Measurements from ENCODE around the gene GMPR. TPM values are rescaled to one million over a fixed set of nuclear protein-coding genes. Genes with fewer than 3 reads are reported as not detected.

GMPR gene
- total and polyA plus RNA-seq, 2 donors (not counting 3 experiments of a cell fraction or from before 2014, with no cell fraction given), result 36.3 to 64.0 TPM

DNA sequence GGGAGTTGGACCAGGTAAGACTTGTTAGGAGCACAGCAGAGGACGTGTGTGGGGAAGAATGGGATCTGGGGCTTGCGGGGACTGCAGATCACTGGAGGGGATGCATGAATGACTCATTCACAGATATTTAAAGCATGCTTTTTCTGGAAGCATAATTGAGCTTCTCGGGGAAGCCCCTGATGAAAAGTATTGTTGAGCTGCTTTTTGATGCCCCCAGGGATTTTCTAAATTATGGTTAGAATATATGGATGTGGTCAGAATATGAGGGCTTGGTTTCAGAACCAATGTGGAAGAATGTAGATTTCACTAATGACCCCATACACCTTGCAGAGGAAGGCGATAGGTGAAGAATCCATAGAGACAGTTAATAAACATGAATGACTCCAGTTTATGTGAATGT, 36.1 kb downstream of the GMPR start:
- DNase-seq (ENCODE audit: low read depth, low spot score) (no peak), FAIRE-seq (no peak)
- H3K36me3 ChIP-seq (ENCODE audit: control insufficient read depth in 2 of 2, extremely low read depth in 1 of 2, insufficient read depth in 2 of 2, low read length in 2 of 2), result peaks cover 0 to 9% of the 10 kb centered on the region in 2 experiments
- H3K79me2 ChIP-seq (ENCODE audit: control insufficient read depth, insufficient read depth, low read length), result no peaks in the 10 kb centered on the region
- TF ChIP-seq POLR2AphosphoS5 (IDR thresholded peaks at IDR 0.05; ENCODE audit: insufficient read depth, low read depth, low read length), result no peak
- TF ChIP-seq POLR2A (IDR thresholded peaks at IDR 0.05; ENCODE audit: low read depth, low read length), result no peak
- TF ChIP-seq MYC (IDR thresholded peaks at IDR 0.05; ENCODE audit: low read depth, low read length), result no peak
- no peak for TF ChIP-seq EZH2 (IDR thresholded peaks at IDR 0.05; ENCODE audit: borderline replicate concordance, low read depth, low read length, severe bottlenecking)
- TF ChIP-seq, protein P1, sequence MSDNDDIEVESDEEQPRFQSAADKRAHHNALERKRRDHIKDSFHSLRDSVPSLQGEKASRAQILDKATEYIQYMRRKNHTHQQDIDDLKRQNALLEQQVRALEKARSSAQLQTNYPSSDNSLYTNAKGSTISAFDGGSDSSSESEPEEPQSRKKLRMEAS (IDR thresholded peaks at IDR 0.05; ENCODE audit: insufficient read depth, insufficient read length), result no peak
- TF ChIP-seq FOS (IDR thresholded peaks at IDR 0.05; ENCODE audit: borderline replicate concordance, insufficient read depth, low read length), result no peak
- TF ChIP-seq JUN (IDR thresholded peaks at IDR 0.05; ENCODE audit: borderline replicate concordance, insufficient read depth, insufficient read length, low read depth), result no peak
- TF ChIP-seq CTCF (IDR thresholded peaks at IDR 0.05; ENCODE audit: extremely low read depth in 1 of 2, insufficient read depth in 1 of 2, low read depth in 1 of 2, low read length in 2 of 2), result no peak
- no peak for TF ChIP-seq GATA2 (IDR thresholded peaks at IDR 0.05; ENCODE audit: insufficient read depth, insufficient read length, low read depth, low read length)
- H2AFZ ChIP-seq (ENCODE audit: low read depth, low read length), result no peak overlapping the region
- no peak overlapping the region for H3K4me2 ChIP-seq (ENCODE audit: insufficient read depth, low read length)
- CTCF ChIA-PET, result interaction anchor here (1.5 kb wide), 1 partner anchor 12 kb away, joined by 3 read pairs; no protein-coding TSS in a partner anchor
- H3K4me1 ChIP-seq (ENCODE audit: control insufficient read depth, extremely low read depth, insufficient read depth, low read length), result peaks cover 9% of the 10 kb centered on the region
- no peaks in the 10 kb centered on the region for H3K9me3 ChIP-seq (replicated peaks; ENCODE audit: control insufficient read depth, insufficient read depth, low read length)
- H4K20me1 ChIP-seq (replicated peaks; ENCODE audit: control insufficient read depth, extremely low read depth, insufficient read depth, low read length), result no peaks in the 10 kb centered on the region
- no peaks in the 10 kb centered on the region for H3K9me1 ChIP-seq (replicated peaks; ENCODE audit: control insufficient read depth, extremely low read depth, insufficient read depth, low read length)
- BruUV-seq (replicated peaks), result no TSS peak
- H3K27me3 ChIP-seq (ENCODE audit: control insufficient read depth in 2 of 2, insufficient read depth in 2 of 2, low read length in 2 of 2), result no peaks in the 10 kb centered on the region
- H3K27ac ChIP-seq (ENCODE audit: insufficient read depth, low read depth, low read length), result no peak overlapping the region
- H3K4me3 ChIP-seq (replicated peaks in 1 of 3; ENCODE audit: insufficient read depth in 1 of 3, low read depth in 1 of 3, low read length in 3 of 3), result no peak overlapping the region
- H3K9ac ChIP-seq (replicated peaks; ENCODE audit: extremely low read depth, insufficient read depth, low read length), result no peak overlapping the region
- POLR2A ChIA-PET, result no interaction called here
- dilution Hi-C loops (cut with MboI; ENCODE audit: extremely low pct_ligation_motif_present, low sequenced_read_pairs) (no loop called here), intact Hi-C loops (cut with micrococcal nuclease) (no loop called here)

Data from endothelial cell of umbilical vein (primary cell).